WTC11 (cell line): ENCODE measurements around the gene NAPB. TPM values are rescaled to one million over a fixed set of nuclear protein-coding genes. Genes with fewer than 3 reads are reported as not detected.
A peak's percentile ranks its signal among the peaks of the same experiment; 100 is the strongest.

Experiments used
- ATAC-seq: fragments of 200-7000 bp; cut with Tn5 transposase; 2 replicates; pipeline ENCODE4 v1.10.0; 2021; ENCODE audit warnings: mild to moderate bottlenecking, moderate library complexity
- CTCF ChIA-PET: fragments of 300-600 bp; sonication (Branson Sonifier 250); formaldehyde crosslinking; loops from one replicate; lab custom pipeline; 2021; ENCODE audit warnings: antibody characterized with exemption; lab: Charles Lee
- POLR2A ChIA-PET: fragments of 350-600 bp; sonication (Branson Sonifier 250); formaldehyde crosslinking; loops from one replicate; lab custom pipeline; 2021; ENCODE audit warnings: antibody characterized with exemption; lab: Charles Lee
- DNase-seq: peaks from one replicate; pipeline ENCODE4 v3.0.0; 2021; ENCODE audit warnings: low spot score
- H3K27ac Mint-ChIP-seq: 2 replicates; pipeline ENCODE4 v1.8.0; 2021; ENCODE audit warnings: mixed read lengths
- H3K27me3 Mint-ChIP-seq: 2 replicates; pipeline ENCODE4 v1.8.0; 2021; ENCODE audit warnings: low read depth, mild to moderate bottlenecking, moderate library complexity, mixed read lengths
- H3K36me3 Mint-ChIP-seq: 2 replicates; pipeline ENCODE4 v1.8.0; 2021; ENCODE audit warnings: mixed read lengths
- H3K4me1 Mint-ChIP-seq: 2 replicates; pipeline ENCODE4 v1.8.0; 2022; ENCODE audit warnings: mixed read lengths
- H3K4me3 Mint-ChIP-seq: 2 replicates; pipeline ENCODE4 v1.8.0; 2021; ENCODE audit warnings: mild to moderate bottlenecking, moderate library complexity, mixed read lengths
- H3K9me3 Mint-ChIP-seq: 2 replicates; pipeline ENCODE4 v1.8.0; 2021; ENCODE audit warnings: mixed read lengths
- EMX1 ChIP-seq: fragments of 250-450 bp; sonication (Bioruptor Pico); IDR thresholded peaks from 2 replicates; pipeline ENCODE4 v1.8.0; 2021; ENCODE audit warnings: mild to moderate bottlenecking
- FOXJ3 ChIP-seq: sonication (generic); formaldehyde crosslinking; IDR thresholded peaks from 2 replicates; pipeline ENCODE4 v1.9.0; 2021; ENCODE audit warnings: missing genetic modification reagents, mild to moderate bottlenecking, borderline replicate concordance
- FOXK1 ChIP-seq: sonication (generic); formaldehyde crosslinking; IDR thresholded peaks from 2 replicates; pipeline ENCODE4 v1.8.0; 2022; ENCODE audit warnings: mild to moderate bottlenecking, moderate library complexity, missing genetic modification reagents
- GTF2I ChIP-seq: fragments of 250-450 bp; sonication (Bioruptor Pico); conservative IDR thresholded peaks from 2 replicates; pipeline ENCODE4 v1.4.0; 2021; ENCODE audit warnings: mild to moderate bottlenecking
- IRF2 ChIP-seq: sonication (generic); formaldehyde crosslinking; IDR thresholded peaks from 2 replicates; pipeline ENCODE4 v1.8.0; 2022; ENCODE audit warnings: low read depth, missing genetic modification reagents, borderline replicate concordance
- JUN ChIP-seq: sonication (generic); formaldehyde crosslinking; IDR thresholded peaks from 2 replicates; pipeline ENCODE4 v1.8.0; 2023; ENCODE audit warnings: mild to moderate bottlenecking, missing genetic modification reagents
- KAT7 ChIP-seq: sonication (generic); formaldehyde crosslinking; IDR thresholded peaks from 2 replicates; pipeline ENCODE4 v1.8.1; 2023; ENCODE audit warnings: missing genetic modification reagents, mild to moderate bottlenecking, borderline replicate concordance
- PRRX2 ChIP-seq: fragments of 250-450 bp; sonication (Bioruptor Pico); IDR thresholded peaks from 2 replicates; pipeline ENCODE4 v1.8.0; 2021; ENCODE audit warnings: mild to moderate bottlenecking
- SP1 ChIP-seq: sonication (generic); formaldehyde crosslinking; conservative IDR thresholded peaks from 2 replicates; pipeline ENCODE4 v1.8.1; 2022; ENCODE audit warnings: missing genetic modification reagents
- TEAD1 ChIP-seq: sonication (generic); formaldehyde crosslinking; IDR thresholded peaks from 2 replicates; pipeline ENCODE4 v1.8.0; 2022; ENCODE audit warnings: mild to moderate bottlenecking, missing genetic modification reagents
- ZBTB21 ChIP-seq: sonication (generic); formaldehyde crosslinking; IDR thresholded peaks from 2 replicates; pipeline ENCODE4 v1.8.1; 2023; ENCODE audit warnings: mild to moderate bottlenecking, missing genetic modification reagents, borderline replicate concordance
- ZNF121 ChIP-seq: sonication (generic); formaldehyde crosslinking; IDR thresholded peaks from 2 replicates; pipeline ENCODE4 v1.8.0; 2023; ENCODE audit warnings: missing genetic modification reagents
- ZNF219 ChIP-seq: sonication (generic); formaldehyde crosslinking; IDR thresholded peaks from 2 replicates; pipeline ENCODE4 v1.8.0; 2023; ENCODE audit warnings: missing genetic modification reagents, mild to moderate bottlenecking, borderline replicate concordance
- ZNF232 ChIP-seq: sonication (generic); formaldehyde crosslinking; IDR thresholded peaks from 2 replicates; pipeline ENCODE4 v1.8.0; 2022; ENCODE audit warnings: mild to moderate bottlenecking, missing genetic modification reagents
- ZNF263 ChIP-seq: sonication (generic); formaldehyde crosslinking; IDR thresholded peaks from 2 replicates; pipeline ENCODE4 v1.8.1; 2022; ENCODE audit warnings: low read depth, mild to moderate bottlenecking, moderate library complexity, missing genetic modification reagents
- ZNF317 ChIP-seq: sonication (generic); formaldehyde crosslinking; IDR thresholded peaks from 2 replicates; pipeline ENCODE4 v1.8.1; 2023; ENCODE audit warnings: low read depth, mild to moderate bottlenecking, moderate library complexity, missing genetic modification reagents, borderline replicate concordance
- ZNF396 ChIP-seq: fragments of 250-450 bp; sonication (Bioruptor Pico); IDR thresholded peaks from 2 replicates; pipeline ENCODE4 v1.8.0; 2021; ENCODE audit warnings: mild to moderate bottlenecking, moderate library complexity, borderline replicate concordance
- total RNA-seq: library from RNA; stranded (reverse); gene quantifications from 3 replicates; pipeline ENCODE4 v1.2.3, GENCODE V29; 2021
- TF ChIP-seq, protein P1 (sequence below): sonication (generic); formaldehyde crosslinking; IDR thresholded peaks from 2 replicates; pipeline ENCODE4 v1.8.1; 2022; ENCODE audit warnings: low read depth, mild to moderate bottlenecking, moderate library complexity, missing genetic modification reagents, borderline replicate concordance
- TF ChIP-seq, protein P2 (sequence below): sonication (generic); formaldehyde crosslinking; IDR thresholded peaks from 2 replicates; pipeline ENCODE4 v1.8.0; 2022; ENCODE audit warnings: mild to moderate bottlenecking, missing genetic modification reagents
- TF ChIP-seq, protein P3 (sequence below): sonication (generic); formaldehyde crosslinking; IDR thresholded peaks from 2 replicates; pipeline ENCODE4 v1.8.0; 2022; ENCODE audit warnings: mild to moderate bottlenecking, missing genetic modification reagents
- TF ChIP-seq, protein P4 (sequence below): sonication (generic); formaldehyde crosslinking; IDR thresholded peaks from 2 replicates; pipeline ENCODE4 v1.8.1; 2022; ENCODE audit warnings: missing genetic modification reagents, borderline replicate concordance
- TF ChIP-seq, protein P5 (sequence below): sonication (generic); formaldehyde crosslinking; IDR thresholded peaks from 2 replicates; pipeline ENCODE4 v1.8.1; 2022; ENCODE audit warnings: low read depth, missing genetic modification reagents, borderline replicate concordance
- TF ChIP-seq, protein P6 (sequence below): sonication (generic); formaldehyde crosslinking; IDR thresholded peaks from 2 replicates; pipeline ENCODE4 v1.8.1; 2022; ENCODE audit warnings: mild to moderate bottlenecking, moderate library complexity, missing genetic modification reagents
- TF ChIP-seq, protein P7 (sequence below): fragments of 250-450 bp; sonication (Bioruptor Pico); IDR thresholded peaks from 2 replicates; pipeline ENCODE4 v1.9.0; 2021; ENCODE audit warnings: mild to moderate bottlenecking
- TF ChIP-seq, protein P8 (sequence below): sonication (generic); formaldehyde crosslinking; conservative IDR thresholded peaks from 2 replicates; pipeline ENCODE4 v1.8.1; 2022; ENCODE audit warnings: mild to moderate bottlenecking, missing genetic modification reagents

NAPB gene
- total RNA-seq, 1 experiment from 2014 or later, result 12.9 TPM

DNA sequence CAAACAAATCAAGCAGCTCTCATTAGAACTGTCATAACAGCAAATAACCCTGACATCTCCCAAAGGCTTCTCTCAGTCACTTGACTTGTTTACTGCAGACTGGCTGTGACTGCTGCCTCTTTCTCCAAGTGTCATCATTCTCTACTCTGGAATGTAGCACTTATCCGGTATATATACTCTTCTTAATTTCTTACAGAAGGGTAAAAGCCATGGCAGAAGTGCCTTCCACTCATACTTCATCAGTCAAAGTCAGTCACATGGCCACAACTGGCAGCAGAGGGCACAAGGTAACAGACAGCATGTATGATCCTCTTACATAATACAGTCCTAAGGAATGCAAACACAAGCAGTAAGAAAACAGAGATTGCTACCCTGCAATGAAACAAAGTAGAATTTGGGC lies 9.3 kb downstream of the NAPB start:
- peaks cover 13% of the 10 kb centered on the region for H3K4me1 Mint-ChIP-seq
- no peaks in the 10 kb centered on the region for H3K9me3 Mint-ChIP-seq
- TF ChIP-seq JUN (CRISPR knock-in tag) (no peak), GTF2I (CRISPR knock-in tag) (no peak), ZNF121 (CRISPR knock-in tag) (no peak), ZNF219 (CRISPR knock-in tag) (no peak), IRF2 (CRISPR knock-in tag) (no peak), SP1 (CRISPR knock-in tag) (no peak), ZNF396 (no peak), KAT7 (no peak), ZNF317 (CRISPR knock-in tag) (no peak), FOXJ3 (CRISPR knock-in tag) (no peak), EMX1 (no peak), FOXK1 (CRISPR knock-in tag) (no peak)
- TF ChIP-seq, protein P1, sequence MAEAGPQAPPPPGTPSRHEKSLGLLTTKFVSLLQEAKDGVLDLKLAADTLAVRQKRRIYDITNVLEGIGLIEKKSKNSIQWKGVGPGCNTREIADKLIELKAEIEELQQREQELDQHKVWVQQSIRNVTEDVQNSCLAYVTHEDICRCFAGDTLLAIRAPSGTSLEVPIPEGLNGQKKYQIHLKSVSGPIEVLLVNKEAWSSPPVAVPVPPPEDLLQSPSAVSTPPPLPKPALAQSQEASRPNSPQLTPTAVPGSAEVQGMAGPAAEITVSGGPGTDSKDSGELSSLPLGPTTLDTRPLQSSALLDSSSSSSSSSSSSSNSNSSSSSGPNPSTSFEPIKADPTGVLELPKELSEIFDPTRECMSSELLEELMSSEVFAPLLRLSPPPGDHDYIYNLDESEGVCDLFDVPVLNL (CRISPR knock-in tag), result no peak
- TF ChIP-seq, protein P2, sequence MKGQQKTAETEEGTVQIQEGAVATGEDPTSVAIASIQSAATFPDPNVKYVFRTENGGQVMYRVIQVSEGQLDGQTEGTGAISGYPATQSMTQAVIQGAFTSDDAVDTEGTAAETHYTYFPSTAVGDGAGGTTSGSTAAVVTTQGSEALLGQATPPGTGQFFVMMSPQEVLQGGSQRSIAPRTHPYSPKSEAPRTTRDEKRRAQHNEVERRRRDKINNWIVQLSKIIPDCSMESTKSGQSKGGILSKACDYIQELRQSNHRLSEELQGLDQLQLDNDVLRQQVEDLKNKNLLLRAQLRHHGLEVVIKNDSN (CRISPR knock-in tag), result no peak
- TF ChIP-seq, protein P3, sequence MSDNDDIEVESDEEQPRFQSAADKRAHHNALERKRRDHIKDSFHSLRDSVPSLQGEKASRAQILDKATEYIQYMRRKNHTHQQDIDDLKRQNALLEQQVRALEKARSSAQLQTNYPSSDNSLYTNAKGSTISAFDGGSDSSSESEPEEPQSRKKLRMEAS (CRISPR knock-in tag), result no peak
- TF ChIP-seq, protein P4, sequence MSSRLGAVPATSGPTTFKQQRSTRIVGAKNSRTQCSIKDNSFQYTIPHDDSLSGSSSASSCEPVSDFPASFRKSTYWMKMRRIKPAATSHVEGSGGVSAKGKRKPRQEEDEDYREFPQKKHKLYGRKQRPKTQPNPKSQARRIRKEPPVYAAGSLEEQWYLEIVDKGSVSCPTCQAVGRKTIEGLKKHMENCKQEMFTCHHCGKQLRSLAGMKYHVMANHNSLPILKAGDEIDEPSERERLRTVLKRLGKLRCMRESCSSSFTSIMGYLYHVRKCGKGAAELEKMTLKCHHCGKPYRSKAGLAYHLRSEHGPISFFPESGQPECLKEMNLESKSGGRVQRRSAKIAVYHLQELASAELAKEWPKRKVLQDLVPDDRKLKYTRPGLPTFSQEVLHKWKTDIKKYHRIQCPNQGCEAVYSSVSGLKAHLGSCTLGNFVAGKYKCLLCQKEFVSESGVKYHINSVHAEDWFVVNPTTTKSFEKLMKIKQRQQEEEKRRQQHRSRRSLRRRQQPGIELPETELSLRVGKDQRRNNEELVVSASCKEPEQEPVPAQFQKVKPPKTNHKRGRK (CRISPR knock-in tag), result no peak
- TF ChIP-seq, protein P5, sequence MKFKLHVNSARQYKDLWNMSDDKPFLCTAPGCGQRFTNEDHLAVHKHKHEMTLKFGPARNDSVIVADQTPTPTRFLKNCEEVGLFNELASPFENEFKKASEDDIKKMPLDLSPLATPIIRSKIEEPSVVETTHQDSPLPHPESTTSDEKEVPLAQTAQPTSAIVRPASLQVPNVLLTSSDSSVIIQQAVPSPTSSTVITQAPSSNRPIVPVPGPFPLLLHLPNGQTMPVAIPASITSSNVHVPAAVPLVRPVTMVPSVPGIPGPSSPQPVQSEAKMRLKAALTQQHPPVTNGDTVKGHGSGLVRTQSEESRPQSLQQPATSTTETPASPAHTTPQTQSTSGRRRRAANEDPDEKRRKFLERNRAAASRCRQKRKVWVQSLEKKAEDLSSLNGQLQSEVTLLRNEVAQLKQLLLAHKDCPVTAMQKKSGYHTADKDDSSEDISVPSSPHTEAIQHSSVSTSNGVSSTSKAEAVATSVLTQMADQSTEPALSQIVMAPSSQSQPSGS (CRISPR knock-in tag), result no peak
- TF ChIP-seq, all 79 proteins: peak for 0
- ATAC-seq (no peak), DNase-seq (no peak)
- ChIA-PET POLR2A (no interaction called here), CTCF (no interaction called here)
- Mint-ChIP-seq H3K36me3 (peaks cover 6% of the 10 kb centered on the region), H3K27me3 (no peaks in the 10 kb centered on the region), H3K27ac (0 out of 2 replicates have a peak overlapping the region, but pooled peaks have one; percentile 12), H3K4me3 (no peak overlapping the region)

DNA sequence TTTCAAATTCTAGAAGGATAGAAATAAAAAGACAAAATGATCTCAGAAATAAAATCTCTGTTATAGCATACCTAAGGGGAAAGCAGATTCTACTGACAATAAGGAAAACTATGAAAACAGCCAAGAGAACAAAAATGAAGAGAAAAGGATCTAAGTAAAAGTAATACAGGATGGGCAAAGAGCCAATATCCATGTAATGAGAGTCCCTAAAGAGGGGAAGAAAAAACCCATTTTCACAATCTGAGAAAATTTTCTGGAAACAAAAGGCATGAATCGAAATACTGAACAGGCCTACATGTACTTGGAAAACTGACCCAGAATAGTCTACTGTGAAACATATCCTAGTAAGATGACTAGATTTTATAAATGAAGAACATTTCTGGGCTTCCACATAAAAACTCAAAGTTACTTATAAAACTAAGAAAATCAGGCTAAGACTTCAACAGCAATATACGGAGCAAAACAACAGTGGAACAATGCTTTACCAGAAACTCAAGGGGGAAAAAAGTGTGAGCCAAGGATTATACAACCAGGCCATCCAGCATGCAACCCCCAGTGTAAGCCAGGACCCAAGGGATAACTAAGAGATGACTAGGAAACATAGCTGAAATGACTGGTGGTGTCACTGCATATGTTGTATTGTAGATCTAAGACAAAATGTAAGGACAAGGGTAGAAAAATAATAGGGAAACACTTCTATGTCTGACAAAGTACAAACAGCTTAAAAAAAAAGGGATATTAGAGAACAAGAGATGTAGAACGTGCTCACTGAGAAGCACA lies 10.2 kb downstream of the NAPB start:
- ChIA-PET POLR2A (no interaction called here), CTCF (no interaction called here)
- peaks cover 13% of the 10 kb centered on the region for H3K4me1 Mint-ChIP-seq
- no peak overlapping the region for H3K4me3 Mint-ChIP-seq
- no peak overlapping the region for H3K27ac Mint-ChIP-seq
- H3K36me3 Mint-ChIP-seq, result peaks cover 6% of the 10 kb centered on the region
- H3K27me3 Mint-ChIP-seq, result no peaks in the 10 kb centered on the region
- DNase-seq (no peak), ATAC-seq (no peak)
- no peaks in the 10 kb centered on the region for H3K9me3 Mint-ChIP-seq
- TF ChIP-seq, protein P6, sequence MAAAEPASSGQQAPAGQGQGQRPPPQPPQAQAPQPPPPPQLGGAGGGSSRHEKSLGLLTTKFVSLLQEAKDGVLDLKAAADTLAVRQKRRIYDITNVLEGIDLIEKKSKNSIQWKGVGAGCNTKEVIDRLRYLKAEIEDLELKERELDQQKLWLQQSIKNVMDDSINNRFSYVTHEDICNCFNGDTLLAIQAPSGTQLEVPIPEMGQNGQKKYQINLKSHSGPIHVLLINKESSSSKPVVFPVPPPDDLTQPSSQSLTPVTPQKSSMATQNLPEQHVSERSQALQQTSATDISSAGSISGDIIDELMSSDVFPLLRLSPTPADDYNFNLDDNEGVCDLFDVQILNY (CRISPR knock-in tag), result no peak
- no peak for TF ChIP-seq ZNF232 (CRISPR knock-in tag)
- TF ChIP-seq, protein P7, sequence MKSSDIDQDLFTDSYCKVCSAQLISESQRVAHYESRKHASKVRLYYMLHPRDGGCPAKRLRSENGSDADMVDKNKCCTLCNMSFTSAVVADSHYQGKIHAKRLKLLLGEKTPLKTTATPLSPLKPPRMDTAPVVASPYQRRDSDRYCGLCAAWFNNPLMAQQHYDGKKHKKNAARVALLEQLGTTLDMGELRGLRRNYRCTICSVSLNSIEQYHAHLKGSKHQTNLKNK (CRISPR knock-in tag), result no peak
- TF ChIP-seq, protein P2 (CRISPR knock-in tag), result no peak
- TF ChIP-seq JUN (CRISPR knock-in tag), result no peak
- no peak for TF ChIP-seq TEAD1 (CRISPR knock-in tag)
- TF ChIP-seq ZBTB21, result no peak
- TF ChIP-seq, protein P8, sequence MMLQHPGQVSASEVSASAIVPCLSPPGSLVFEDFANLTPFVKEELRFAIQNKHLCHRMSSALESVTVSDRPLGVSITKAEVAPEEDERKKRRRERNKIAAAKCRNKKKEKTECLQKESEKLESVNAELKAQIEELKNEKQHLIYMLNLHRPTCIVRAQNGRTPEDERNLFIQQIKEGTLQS (CRISPR knock-in tag), result no peak
- no peak for TF ChIP-seq PRRX2 (CRISPR knock-in tag)
- TF ChIP-seq ZNF263, result no peak
- TF ChIP-seq, protein P5 (CRISPR knock-in tag), result no peak
- no peak for TF ChIP-seq ZNF396
